ENCODE results near the gene SNAI1. TPM values are rescaled to one million over a fixed set of nuclear protein-coding genes. Genes with fewer than 3 reads are reported as not detected.
A peak's percentile ranks its signal among the peaks of the same experiment; 100 is the strongest.
"Not testable (repeated sequence)": the region's sequence is repeated elsewhere in the genome, so short reads cannot be mapped to it uniquely, and the experiment has no call there.

The SNAI1 gene
- total RNA-seq, 1 donor from 2014 or later = 0.36 TPM

GRCh38 chr20:49987015-49987867 lies 4.5 kb downstream of the SNAI1 start:
- ATAC-seq = no peak

- no peak for ATAC-seq
These were observed 5.3 kb downstream of the SNAI1 start for GRCh38 chr20:49987868-49988690.

GRCh38 chr20:49989234-49990065 lies 6.7 kb downstream of the SNAI1 start:
- ATAC-seq = peak; percentile 22

- no peak for ATAC-seq
These were observed 7.5 kb downstream of the SNAI1 start for GRCh38 chr20:49990271-49990720.

- ATAC-seq = peak; percentile 19
These were observed 10.5 kb downstream of the SNAI1 start for GRCh38 chr20:49993301-49993751.

GRCh38 chr20:49995586-49995985 lies 12.8 kb downstream of the SNAI1 start:
- no peak for ATAC-seq

GRCh38 chr20:49998478-49999188 lies 15.9 kb downstream of the SNAI1 start:
- ATAC-seq = not testable (repeated sequence)

GRCh38 chr20:49999329-49999728 lies 16.5 kb downstream of the SNAI1 start:
- ATAC-seq = no peak

- not testable (repeated sequence) for ATAC-seq
These were observed 17.9 kb downstream of the SNAI1 start for GRCh38 chr20:50000548-50001222.

- no peak for ATAC-seq
These were observed 19.1 kb downstream of the SNAI1 start for GRCh38 chr20:50001784-50002311.

GRCh38 chr20:50003253-50003656 lies 20.5 kb downstream of the SNAI1 start:
- ATAC-seq = peak; percentile 81

- no peak for ATAC-seq
These were observed 21.4 kb downstream of the SNAI1 start for GRCh38 chr20:50004229-50004628.

GRCh38 chr20:50005471-50005981 lies 22.7 kb downstream of the SNAI1 start:
- no peak for ATAC-seq

- ATAC-seq = no peak
These were observed 24.6 kb downstream of the SNAI1 start for GRCh38 chr20:50007369-50007768.

GRCh38 chr20:50008007-50008406 lies 25.2 kb downstream of the SNAI1 start:
- no peak for ATAC-seq

- ATAC-seq = peak; percentile 24
These were observed 27.0 kb downstream of the SNAI1 start for GRCh38 chr20:50009521-50010454.

- ATAC-seq = not testable (repeated sequence)
These were observed 28.8 kb downstream of the SNAI1 start for GRCh38 chr20:50011597-50011996.

- no peak for ATAC-seq
These were observed 29.8 kb downstream of the SNAI1 start for GRCh38 chr20:50012282-50013263.

Data from esophagus mucosa (tissue), 1 donor.